Stimulated activated CD4-positive, alpha-beta T cell treated with anti-CD3 and anti-CD28 coated beads, Interleukin-15, amount 100 ng/mL, for 1 hour (primary cell): Measurements from ENCODE around the gene MADD.
"Not testable (repeated sequence)": the region's sequence is repeated elsewhere in the genome, so short reads cannot be mapped to it uniquely, and the experiment has no call there.

Source experiments
- DNase-seq, 2 donors: peaks; one replicate each; pipeline ENCODE4 v3.0.0-alpha.2; 2020; ENCODE audit warnings: low read depth in 1 of 2, low spot score in 1 of 2

Gene MADD

DNA sequence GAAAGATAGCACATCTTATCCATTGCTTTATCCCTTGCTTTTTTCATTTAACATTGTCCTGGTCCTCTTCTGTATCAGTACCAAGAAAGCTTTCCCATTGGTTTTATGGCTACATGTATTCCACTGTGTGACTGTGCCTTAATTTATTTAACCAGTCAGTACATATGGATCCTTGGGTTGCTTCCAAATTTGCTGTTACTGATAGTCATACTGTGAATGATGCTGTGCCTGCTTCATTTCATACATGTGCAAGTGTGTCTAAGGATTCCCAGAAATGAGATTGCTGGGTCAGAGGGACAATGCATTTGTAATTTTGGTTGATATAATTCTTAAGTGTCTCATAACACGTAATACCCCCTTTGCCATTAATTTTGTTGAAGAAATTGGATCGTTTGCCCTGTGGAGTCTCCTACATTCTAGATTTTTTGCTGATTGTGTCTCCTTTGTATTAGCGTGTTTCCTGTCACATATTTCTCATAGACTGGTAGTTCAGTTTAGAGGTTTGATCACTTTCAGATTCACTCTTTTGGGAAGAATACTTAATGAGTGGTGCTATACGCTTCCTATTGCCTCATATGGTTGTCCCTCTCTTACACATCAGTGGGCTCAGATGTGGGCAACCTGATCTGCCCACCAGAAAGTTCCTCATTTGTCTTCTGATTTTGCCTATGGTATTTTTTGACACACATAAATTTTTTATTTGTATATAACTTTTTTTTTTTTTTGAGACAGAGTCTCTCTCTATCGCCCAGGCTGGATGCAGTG, 47.3 kb downstream of the MADD start:
- DNase-seq = no peak

DNA sequence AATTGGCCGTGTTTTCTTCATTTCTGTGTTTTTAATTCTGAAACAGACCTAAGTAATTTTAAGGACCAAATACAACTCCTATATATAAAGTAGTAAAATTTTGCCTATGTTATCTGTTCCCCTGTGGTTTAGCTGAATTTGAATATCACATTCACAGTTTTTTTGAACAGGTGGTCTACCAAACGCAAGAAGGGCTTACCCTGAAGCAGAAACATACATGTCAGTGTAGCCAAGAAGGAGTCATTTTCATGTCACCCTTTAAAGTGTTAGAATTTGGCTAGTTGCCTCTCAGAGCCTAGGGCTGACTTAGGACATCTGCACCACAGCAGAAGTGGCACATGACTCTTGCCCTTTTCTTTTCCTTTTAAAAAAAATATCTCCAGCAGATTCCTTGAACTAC, 48.2 kb downstream of the MADD start:
- DNase-seq = no peak

DNA sequence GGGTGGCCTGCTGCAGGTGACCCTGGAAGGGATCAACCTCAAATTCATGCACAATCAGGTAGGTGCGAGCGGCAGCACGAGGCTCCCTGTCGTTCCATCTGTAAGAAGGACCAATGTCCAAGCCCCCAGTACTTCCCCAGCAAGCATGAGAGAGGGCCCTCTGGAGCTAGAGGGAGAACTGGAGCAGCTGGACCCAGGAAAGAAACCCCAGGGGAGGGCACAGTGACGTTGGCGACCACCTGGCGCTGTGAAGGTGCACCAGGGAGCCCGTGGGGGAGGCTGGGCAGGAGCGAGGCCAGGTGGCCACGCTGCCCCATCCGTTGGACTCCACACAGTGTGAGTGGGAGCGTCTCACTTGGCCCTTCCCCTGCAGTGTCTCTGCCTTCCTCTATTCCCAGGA, 54.6 kb downstream of the MADD start:
- DNase-seq = no peak

DNA sequence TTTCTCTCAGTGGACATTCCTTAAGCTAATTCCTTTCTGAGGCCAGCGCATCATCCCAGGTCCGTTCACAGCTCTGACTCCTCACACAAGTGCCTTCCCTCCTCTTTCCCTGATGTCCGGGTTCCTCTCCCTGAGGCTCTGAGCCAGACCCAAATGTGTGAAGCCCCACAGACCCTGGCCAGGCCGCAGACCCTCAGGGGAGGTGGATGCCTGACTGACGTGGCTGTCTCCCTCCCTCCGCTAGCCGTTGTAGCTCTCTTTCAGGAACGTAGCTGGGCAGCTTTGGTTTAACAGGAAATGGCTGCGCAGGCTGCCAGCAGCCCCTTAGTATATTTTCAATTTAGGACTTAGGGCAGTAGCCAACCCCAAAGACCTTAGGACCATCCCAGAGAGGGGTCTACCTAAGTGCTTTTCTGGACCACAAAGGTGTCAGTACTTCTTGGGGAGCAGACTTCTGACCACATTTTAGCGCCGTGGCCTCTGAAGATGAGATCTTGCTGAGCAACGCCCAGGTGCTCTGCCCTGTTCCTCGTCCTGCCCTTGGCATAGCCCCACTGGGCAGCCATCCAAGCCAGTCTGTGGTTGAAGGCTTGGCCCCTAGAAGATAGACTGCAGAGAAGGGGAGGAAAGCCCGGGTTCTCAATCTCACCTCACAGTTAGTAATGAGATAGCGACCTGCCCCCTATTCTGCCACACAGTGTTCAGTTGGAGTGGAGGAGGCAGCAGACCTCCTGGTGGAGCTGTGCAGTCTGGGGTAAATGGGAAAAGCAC, 55.5 kb downstream of the MADD start:
- no peak for DNase-seq

DNA sequence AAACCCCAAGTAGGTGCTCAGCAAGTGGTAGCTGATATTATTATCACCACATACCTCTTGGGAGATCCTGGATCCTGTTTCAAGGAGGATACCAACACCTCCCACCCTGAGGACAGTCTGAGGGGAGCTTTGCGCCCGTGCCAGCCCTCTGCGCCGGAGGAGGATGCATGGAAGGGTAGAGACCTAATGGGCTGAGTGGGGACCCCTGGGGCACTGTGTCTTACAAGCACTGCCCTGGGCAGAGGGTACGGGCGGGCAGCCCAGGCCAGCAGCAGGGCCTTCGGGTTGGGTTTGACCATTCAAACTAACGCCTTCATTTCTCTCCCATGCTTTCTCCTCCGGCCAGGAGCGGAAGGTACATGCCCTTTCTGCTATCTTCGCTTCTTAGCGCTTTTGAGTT, 56.3 kb downstream of the MADD start:
- no peak for DNase-seq

DNA sequence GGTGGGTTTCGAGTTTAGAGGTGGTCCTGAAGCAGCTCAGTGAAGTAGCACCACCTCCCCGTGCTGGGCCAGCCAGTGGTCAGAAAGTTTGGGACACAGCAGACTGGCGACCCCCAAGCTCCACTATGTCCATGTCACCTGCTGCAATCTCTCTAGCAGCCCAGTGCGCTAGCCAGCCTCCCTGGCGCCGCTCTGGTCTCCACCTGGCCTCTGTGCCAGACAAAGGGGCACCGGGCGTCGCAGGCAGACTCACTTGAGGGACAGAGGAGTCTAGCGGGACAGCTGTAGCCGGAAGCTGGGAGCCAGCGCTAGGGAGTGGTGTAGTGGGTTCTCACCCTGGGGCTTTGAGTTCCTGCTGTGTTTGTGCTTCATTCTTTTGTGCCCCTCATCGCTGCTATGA, 57.1 kb downstream of the MADD start:
- DNase-seq = no peak

DNA sequence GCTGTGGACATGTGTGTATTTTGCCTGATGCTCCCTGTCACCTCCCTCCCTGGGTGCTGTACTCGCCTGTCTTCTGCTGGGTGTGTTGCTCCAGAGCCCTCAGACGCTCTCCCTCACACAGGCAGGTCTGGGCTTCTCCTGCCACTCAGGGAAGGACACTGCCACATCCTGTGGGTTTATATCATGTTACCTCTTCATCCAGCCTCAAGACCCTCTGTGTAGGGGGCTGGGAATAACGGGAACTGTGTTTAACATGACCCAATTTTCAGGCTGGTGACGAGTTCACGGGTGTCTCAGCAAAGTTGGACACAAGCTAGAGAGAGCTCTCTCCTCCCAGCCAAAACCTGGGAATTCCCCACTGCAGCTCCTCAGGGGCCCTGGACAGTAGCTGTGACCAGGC, 58.0 kb downstream of the MADD start:
- no peak for DNase-seq

DNA sequence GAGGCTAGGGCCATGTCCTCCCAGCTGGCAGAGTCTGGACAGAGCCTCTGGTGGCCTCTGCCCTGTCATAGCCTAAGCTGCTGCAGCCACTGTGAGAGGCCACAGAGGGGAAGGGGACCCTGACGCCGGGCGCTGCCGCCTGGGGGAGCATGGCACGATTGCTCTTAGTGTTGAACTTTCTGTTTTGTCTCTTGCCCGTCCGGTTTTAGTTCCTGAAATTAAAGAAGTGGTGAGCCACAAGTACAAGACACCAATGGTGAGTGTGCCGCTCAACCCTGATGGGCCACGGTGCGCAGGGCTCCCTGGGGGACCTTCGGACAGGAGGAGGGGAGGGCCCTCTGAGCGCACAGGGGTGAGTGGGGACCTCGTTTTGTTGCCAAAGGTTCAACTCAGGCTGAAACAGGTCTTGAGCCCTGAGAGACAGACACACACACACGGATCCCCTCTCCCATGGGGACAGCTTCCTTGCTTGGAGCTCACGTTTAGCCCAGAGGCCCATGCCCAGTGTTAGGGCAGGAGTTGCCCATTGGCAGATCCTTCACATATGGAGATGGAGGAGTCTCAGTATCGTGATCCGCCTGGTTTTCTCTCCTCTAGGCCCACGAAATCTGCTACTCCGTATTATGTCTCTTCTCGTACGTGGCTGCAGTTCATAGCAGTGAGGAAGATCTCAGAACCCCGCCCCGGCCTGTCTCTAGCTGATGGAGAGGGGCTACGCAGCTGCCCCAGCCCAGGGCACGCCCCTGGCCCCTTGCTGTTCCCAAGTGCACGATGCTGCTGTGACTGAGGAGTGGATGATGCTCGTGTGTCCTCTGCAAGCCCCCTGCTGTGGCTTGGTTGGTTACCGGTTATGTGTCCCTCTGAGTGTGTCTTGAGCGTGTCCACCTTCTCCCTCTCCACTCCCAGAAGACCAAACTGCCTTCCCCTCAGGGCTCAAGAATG, 58.8 kb downstream of the MADD start:
- DNase-seq = no peak

DNA sequence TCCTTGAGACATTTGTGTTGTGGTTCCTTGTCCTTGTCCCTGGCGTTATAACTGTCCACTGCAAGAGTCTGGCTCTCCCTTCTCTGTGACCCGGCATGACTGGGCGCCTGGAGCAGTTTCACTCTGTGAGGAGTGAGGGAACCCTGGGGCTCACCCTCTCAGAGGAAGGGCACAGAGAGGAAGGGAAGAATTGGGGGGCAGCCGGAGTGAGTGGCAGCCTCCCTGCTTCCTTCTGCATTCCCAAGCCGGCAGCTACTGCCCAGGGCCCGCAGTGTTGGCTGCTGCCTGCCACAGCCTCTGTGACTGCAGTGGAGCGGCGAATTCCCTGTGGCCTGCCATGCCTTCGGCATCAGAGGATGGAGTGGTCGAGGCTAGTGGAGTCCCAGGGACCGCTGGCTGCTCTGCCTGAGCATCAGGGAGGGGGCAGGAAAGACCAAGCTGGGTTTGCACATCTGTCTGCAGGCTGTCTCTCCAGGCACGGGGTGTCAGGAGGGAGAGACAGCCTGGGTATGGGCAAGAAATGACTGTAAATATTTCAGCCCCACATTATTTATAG, 59.6 kb downstream of the MADD start:
- DNase-seq = no peak

DNA sequence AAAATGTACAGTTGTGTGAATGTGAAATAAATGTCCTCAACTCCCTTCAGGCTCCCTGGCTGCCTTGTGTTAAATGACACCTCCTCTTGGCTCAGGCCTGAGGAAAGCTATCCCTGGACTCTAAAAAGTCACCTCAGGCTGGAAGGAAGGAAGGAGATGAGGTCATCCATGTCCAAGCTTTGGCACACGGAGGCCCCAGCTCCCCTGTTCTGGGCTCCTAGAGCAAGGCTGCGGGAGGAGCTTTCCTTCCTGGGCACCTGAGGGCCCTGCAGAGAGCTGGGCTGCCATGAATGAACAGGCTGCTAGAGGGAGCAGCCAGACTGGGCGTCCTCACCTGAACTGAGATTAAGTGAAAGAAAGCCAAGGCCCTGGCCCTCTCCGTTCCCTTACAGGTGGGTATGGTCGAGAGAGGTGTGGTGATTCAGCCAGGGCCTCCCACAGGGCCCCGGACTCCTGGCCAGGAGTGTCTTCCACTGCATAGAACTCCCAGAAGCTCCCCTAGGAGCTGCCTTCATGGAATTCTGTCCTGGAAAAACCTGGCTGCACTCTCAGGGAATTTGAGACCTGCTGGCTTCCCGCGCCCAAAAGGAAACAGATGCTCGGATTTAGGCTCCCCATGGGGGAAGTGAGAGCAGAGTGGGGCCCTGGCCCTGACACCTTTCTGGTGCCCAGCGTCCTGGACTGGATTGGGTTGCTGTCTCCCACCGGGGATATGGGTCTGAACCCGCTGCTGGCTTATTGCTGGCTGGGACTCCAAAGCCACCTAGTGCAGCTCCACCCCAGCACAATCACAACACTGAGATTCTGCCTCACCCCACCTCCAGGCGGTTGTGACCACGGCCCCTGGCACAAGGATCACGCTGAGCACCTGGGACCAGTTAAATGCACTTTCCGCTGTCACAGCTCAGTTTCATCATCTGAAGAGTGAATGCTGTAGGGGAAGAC, 60.3 kb downstream of the MADD start:
- DNase-seq = no peak

DNA sequence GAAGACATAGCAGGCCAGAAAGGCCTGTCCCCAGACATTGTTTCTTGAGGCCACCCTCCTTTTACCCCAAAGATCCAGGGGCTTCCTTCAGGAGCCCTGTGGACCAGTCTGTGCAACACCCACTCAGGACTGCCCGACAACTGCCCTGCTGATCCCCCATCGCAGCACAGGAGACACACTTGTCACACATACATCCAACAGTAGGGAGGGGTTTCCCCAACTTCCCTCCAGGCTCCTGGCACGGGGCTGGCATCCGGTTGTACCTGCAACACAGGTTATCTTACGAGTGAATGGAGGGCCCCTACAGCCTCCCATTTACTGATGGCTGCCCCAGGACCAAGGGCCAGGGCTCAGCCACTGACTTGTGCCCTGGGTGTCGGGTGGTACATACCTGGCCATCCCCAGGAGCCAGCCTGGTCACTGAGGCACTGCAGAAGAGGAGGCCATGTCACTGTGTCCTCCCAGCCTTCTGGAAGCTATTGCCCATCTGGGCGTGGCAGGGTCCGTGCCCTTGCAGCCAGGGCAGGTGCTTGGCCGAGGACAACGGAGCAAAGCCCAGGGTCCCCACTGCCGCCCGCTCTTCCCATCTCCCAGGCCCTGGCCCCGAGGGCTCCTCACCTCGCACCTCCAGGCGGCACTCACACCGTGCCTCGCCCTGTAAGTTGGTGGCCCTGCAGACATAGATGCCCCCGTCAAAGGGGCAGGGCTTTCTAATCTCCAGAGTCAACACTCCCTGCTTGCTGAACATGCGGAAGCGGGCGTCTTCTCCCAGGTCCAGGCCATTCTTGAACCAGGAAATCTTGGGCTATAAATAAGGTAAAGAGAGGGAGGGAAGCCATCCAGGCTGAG, 61.7 kb downstream of the MADD start:
- no peak for DNase-seq

DNA sequence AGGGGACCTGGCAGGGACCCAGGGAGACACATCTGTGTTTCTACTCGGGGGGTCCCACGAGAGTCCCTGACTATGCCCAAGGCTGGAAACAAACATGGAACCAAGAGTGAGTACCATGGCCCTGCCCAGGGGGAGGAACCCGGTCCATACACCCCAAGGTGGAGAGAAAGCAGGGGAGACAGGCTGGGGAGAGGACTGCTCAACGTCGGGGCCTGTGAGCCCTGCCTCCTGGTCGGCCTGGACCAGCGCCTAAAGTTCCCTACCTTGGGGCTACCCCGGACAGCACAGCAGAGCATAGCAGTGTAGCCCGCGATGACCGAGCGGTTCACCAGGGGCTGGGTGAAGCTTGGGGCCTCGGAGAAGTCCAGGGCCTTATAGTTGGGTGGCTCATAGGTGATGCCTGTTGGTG, 62.4 kb downstream of the MADD start:
- no peak for DNase-seq

DNA sequence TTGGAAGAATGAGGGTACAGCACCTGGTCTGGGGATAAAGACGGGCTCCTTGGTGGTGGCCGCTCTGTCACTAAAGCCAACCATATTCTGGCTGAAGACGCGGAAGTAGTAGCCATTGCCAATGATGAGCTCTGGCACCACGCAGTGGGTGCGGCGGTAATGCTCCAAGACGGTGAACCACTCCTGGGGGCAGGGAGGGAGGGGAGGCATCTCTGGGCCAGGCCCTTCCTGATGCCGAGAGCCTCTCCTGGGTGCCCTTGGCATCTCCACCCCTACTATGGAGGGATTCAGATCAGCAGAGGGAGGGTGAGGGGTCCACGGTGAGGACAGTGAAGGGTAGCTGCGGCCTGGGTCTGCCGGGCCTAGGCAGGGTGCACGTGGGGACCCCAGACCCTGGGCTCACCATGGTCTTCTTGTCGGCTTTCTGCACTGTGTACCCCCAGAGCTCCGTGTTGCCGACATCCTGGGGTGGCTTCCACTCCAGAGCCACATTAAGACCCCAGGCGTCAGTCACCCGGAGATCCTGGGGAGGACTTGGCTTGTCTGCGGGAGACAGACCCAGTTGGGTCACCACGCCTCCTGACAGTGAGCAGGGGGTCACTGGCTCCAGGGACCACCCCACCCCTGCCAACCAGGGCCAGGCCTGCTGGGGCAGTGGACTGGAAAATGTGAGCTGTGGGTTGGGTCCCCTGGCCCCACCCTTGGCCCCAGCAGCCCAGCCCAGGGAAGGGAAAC, 63.0 kb downstream of the MADD start:
- DNase-seq = no peak

DNA sequence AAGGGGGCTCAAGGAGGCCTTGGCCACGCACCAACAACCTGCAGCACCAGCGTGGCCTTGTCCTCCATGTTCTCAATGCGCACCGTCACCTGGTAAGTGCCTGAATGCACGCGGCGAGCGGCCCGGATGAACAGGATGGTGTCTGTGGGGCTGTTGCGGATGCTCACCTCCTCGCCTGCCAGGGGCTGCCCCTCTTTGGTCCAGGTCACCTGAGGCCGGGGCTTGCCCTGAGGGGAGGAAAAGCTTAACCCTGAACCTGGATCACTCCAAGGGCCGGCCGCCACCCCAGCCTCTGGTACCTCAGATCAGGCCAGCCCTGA, 63.6 kb downstream of the MADD start:
- no peak for DNase-seq

DNA sequence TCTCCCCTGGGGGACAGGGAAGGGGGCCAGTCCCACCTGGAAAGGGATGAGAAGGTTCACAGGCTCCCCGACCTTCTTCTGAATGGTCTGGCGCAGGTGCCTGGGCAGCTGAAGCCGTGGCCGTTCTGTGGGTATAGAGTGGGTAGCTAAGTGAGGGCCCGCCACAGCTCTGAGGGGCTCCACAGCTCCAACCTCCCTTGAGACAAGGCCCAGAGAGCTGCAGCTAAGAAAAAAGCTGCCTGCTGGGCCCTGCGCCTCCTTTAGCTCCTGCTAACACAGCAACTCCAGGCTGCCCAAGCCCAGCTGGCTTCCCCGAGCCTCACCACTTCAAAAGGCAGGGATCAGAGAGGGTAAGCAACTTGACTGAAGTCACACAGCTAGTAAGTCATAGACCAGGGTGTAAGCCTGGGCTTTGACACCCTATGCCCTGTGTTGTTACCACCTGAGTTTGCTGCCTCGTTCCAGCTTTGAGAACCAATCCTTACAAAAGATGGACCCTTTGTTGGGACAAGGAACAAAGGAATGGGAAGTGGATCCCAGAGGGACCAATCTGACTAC, 64.0 kb downstream of the MADD start:
- DNase-seq = no peak

DNA sequence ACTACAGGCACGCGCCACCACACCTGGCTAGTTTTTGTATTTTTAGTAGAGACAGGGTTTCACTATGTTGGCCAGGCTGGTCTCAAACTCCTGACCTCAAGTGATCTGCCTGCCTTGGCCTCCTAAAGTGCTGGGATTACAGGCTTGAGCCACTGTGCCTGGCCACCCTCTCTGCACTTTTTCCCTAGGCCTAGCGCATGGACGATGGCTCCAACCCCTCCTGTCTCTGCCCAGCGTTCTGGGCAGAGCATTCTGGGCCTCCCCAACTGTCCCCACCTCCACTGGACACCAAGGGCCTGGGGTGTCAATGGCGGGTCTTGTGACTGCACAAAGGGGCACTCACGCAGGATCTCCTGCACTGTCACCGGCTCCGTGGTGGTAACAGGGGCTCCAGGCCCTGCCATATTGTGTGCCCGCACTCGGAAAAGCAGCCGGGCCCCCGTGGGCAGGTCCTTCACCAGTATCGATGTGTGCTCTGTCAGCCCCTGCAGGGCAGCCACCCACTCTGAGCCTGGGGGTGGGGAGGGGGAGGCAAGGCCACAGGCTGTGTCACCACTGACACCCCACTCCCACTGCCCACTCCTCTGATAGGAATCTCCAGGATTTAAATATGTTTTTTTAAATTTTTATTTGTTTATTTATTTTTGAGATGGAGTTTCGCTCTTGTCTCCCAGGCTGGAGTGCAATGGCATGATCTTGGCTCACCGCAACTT, 64.9 kb downstream of the MADD start:
- not testable (repeated sequence) for DNase-seq

DNA sequence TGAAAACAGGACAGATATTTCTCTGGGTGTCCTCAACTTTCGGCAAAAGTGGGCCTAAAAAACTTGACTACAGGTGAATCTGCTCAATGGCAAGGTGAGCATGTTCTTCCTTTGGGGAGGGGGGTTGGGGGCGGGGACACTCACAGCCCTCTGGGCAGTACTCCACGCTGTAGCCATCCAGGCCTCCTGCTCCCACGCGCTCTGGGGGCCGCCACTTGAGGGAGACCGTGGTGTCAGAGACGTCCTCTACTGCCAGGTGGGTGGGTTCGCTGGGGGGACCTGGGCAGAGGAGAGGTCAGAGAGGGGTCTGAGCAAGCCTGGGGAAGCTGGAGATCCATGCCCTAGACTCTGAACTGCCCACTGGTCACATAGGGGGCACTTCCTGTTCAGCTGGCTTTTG, 65.8 kb downstream of the MADD start:
- DNase-seq = no peak

DNA sequence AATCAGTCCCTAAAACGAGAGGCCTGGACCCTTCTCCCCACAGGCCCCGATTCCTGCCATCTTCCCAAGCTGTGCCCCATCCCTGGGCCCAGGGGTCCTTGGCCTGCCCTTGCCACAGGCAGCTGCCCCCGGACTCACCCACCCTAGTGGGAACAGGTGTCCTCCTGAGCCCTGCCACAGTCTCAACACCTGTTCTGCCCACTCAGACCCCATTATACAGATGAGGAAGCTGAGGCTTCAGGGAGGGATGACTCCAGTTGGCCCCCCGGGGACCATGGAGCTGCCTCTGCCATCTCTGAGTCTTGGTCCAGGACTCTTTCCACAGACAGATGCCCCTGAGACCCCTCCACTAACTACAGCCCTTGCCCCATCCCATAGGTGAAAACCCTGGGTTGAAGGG, 66.7 kb downstream of the MADD start:
- DNase-seq = no peak
